GM19372 (cell line): ENCODE measurements around the gene CDKL4.
"Not testable (repeated sequence)": the region's sequence is repeated elsewhere in the genome, so short reads cannot be mapped to it uniquely, and the experiment has no call there.

Source experiments
- ATAC-seq: cut with Tn5 transposase; IDR thresholded peaks from one replicate; pipeline ENCODE4 v1.9.1; 2021; ENCODE audit warnings: mild to moderate bottlenecking, low read depth, moderate library complexity; ENCODE audit not compliant: unreplicated experiment

CDKL4 gene

DNA sequence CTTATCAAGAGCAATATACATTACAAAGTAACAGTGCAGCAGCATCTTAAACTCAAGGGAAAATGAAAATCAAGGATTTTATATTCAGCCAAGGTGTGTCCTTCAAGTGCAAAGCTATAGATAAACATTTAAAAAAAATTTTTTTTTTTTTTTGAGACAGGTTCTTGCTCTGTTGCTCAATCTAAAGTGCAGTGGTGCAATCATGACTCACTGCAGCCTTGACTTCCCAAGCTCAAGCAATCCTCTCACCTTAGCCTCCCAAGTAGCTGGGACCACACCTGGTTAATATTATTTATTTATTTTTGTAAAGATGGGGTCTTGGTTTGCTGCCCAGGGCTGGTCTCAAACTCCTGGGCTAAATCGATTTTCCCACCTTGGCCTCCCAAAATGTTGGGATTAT is 9.0 kb downstream of the CDKL4 start:
- ATAC-seq = no peak

DNA sequence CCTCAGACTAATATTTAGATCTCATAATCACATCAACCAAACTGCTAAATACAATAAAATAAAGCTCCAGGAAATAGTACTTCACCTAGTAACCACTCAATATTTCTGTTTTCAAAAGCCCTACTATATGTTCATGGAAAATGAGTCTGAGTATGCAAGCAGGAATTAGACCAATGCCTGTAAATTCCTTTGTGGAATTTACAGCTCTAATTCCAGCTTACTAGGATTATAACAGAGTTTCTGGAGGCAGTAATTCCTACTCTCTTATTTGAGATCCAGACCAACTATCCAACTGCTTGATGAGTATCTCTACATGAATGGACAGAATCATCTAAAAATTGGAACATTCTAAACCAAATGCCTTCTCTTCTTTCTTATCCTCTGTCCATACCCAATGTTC is 11.6 kb downstream of the CDKL4 start:
- no peak for ATAC-seq

DNA sequence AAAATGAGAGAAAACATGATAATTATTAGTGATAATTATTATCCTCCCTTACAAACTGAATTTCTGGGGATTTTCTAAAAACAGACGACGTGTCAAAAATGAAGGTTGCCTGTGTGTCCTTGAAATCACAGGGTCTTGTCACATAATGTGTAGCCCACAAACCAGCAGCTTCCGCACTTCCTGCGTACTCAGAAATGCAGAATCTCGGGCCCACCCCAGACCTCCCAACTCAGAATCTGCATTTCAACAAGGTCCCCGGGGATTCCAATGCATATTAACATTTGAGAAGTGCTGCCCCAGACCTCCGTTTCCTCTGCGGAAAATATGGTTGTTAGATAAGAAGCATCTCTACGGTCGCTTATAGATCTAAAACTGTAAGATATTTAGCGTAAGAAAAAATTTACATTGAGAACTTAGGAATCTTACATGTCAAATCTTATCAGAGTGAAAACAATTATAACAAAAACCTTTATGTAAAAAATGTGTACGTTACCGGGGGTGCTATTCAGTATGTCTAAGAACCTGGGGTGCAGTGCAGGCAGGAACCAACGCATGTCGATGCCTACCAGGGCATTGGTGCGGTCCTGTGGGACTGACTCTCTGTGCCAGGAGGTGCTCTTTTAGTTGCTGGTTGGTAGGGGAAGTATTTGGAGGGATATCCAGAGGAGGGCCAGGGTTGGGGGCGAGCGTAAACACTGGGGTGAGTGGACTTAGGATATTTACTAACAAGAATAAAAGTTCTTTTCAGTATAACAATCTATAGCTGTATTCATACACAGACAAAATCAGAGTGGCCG is 15.2 kb downstream of the CDKL4 start:
- peak; percentile 18 for ATAC-seq

DNA sequence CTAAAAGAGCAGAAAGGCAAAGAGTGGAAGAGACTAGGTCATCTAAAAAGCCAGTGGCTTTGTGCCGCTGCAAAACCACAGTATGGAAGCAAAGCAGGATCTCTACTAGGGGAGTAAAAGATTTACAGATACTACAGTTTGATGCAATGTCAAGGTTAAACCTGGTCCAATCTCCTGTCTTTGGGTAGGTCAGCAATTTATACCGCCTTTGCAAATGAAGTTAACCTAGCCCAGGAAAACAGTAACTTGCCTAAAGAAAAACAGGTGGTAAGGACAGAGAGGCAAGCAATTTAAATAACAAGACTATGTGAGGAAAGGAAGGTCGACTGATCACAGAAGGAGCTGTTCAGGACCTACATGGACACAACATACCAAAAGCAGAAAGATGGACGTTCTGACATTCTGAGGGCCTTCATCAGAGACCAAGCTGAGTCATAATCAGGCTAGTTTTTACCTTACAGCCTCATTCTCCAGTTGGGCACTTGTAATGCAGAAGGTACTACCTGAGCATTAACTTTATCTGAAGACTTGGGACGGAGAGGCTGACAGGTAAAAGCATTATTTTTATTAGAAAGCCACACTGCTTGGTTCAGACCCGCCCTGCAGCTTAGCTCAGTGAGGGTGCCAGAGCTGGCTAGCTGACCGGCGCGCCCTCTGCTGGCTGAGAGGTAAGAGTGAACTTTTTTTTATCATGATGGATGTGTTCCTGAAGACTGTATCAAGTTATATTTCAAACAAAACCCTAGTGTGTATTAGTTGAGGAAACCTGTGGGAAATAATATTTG is 15.9 kb downstream of the CDKL4 start:
- ATAC-seq = peak; percentile 69

DNA sequence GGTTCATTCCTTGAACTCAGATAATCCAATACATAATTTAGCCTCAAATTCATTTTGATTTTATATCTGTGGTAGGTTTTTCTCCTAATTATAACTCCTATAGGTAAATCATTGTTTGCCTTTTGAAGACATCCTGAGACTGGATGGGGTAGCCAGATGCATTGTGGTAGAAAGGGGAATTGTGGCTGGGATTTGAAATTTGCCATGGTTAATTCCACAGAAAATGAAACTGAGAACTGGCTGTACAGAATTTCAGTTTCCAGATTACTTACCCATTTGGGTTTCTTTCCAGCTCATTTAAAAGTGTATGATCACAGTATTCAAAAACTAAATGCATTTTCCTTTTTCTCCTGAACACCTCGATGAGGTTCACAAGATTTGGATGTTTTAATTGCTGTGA is 18.2 kb downstream of the CDKL4 start:
- no peak for ATAC-seq

- ATAC-seq = no peak
Observed at GRCh38 chr2:39223909-39224308, 19.9 kb downstream of the CDKL4 start.

- ATAC-seq = no peak
Observed at GRCh38 chr2:39221459-39221858, 22.3 kb downstream of the CDKL4 start.

DNA sequence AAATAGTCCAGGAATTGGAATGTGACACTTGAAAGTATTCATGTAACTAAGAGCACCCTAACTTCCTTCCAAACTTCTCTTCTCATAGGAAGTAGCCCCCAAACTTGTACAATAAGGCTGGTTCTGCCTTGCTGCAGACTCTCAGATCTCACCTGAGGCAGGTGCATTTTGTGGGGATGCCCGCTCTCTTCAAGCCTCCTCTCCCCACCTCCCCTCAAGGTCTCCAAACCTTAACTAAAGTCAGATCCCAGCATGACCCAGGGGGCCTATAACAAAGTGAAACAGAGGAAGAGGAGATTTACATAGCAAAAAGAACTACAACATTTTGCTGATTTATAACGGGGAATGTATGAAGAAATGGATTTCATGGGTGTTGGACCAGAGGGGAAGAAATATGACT is 23.6 kb downstream of the CDKL4 start:
- ATAC-seq = no peak

DNA sequence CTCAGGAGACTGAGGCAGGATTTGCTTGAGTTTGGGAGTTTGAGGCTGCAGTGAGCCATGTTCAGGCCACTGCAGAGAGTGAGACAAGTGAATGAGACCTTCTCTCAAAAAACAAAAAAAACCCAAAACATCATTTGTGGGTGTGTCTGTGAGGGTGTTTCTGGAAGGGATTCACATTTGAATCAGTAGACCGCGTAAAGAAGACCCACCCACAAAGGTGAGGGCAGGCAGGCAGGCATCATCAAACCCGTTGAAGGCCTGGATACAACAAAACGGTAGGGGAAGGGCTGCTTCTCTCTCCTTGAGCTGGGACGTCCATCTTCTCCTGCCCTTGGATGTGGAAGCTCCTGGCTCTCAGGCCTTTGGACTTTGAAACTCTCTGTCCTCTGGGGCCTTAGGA is 25.4 kb downstream of the CDKL4 start:
- ATAC-seq = no peak

- no peak for ATAC-seq
Observed at GRCh38 chr2:39217192-39217550, 26.6 kb downstream of the CDKL4 start.

GRCh38 chr2:39216346-39217191 is 27.2 kb downstream of the CDKL4 start:
- no peak for ATAC-seq

- ATAC-seq = no peak
Observed at GRCh38 chr2:39215545-39215944, 28.2 kb downstream of the CDKL4 start.

- ATAC-seq = no peak
Observed at GRCh38 chr2:39213015-39213414, 30.8 kb downstream of the CDKL4 start.

DNA sequence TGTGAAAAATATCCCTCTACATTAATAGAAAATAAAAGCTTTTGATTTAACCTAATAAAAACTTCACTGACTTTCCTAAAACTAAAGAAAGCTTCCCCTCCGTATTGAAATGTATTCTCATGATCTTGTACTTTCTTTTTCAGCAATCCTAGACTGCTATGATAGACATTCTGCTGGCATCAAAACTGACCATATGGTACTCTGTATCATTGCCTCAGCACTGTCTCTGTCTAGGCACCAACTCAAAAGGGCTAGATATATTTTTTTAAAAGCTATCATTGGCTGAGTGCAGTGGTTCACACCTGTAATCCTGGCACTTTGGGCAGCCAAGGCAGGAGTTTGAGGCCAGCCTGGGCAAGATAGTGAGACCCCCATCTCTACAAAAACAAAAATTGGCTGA is 32.9 kb downstream of the CDKL4 start:
- no peak for ATAC-seq

GRCh38 chr2:39203382-39203781 is 40.4 kb downstream of the CDKL4 start:
- ATAC-seq = no peak

- ATAC-seq = no peak
Observed at GRCh38 chr2:39202639-39203369, 41.0 kb downstream of the CDKL4 start.

DNA sequence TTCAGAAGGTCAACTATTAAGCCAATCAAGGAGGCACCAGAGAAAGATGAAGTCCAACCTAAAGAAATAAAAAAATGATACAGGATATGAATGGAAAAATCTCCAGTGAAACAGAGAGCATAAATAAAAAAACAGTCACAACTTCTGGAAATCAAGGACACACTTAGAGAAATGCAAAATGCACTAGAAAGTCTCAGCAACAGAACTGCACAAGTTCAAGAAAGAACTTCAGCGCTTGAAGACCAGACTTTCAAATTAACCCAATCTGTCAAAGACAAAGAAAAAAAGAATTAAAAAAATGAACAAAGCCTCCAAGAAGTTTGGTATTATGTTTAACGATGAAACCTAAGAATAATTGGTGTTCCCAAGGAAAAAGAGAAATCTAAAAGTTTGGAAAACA is 46.8 kb downstream of the CDKL4 start:
- not testable (repeated sequence) for ATAC-seq

GRCh38 chr2:39194686-39195085 is 49.1 kb downstream of the CDKL4 start:
- no peak for ATAC-seq

- no peak for ATAC-seq
Observed at GRCh38 chr2:39188960-39189494, 54.7 kb downstream of the CDKL4 start.

DNA sequence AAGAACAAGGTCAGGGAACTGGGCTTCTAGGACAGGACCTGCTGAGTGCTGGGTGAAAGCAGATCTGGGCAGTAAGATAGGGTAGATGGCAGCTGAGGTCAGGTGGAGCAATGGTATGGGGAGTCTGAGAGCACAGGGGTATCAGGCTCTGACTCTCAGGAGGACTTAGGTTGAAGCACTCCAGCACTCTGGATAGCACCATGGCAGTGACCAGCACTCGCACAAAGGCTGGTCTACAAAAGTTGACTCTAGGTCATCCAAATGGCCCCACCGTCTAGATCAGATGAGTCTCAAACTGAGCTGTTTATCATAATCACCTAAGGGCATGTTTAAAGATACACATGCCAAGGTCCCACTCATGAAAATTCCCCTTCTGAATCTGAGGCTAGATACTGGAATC is 60.1 kb downstream of the CDKL4 start:
- no peak for ATAC-seq
